ENCODE measurements around the gene SECISBP2L. TPM values are rescaled to one million over a fixed set of nuclear protein-coding genes. Genes with fewer than 3 reads are reported as not detected.
A peak's percentile ranks its signal among the peaks of the same experiment; 100 is the strongest.

The SECISBP2L gene
- total RNA-seq, 1 experiment from 2014 or later: 40.5 TPM

DNA sequence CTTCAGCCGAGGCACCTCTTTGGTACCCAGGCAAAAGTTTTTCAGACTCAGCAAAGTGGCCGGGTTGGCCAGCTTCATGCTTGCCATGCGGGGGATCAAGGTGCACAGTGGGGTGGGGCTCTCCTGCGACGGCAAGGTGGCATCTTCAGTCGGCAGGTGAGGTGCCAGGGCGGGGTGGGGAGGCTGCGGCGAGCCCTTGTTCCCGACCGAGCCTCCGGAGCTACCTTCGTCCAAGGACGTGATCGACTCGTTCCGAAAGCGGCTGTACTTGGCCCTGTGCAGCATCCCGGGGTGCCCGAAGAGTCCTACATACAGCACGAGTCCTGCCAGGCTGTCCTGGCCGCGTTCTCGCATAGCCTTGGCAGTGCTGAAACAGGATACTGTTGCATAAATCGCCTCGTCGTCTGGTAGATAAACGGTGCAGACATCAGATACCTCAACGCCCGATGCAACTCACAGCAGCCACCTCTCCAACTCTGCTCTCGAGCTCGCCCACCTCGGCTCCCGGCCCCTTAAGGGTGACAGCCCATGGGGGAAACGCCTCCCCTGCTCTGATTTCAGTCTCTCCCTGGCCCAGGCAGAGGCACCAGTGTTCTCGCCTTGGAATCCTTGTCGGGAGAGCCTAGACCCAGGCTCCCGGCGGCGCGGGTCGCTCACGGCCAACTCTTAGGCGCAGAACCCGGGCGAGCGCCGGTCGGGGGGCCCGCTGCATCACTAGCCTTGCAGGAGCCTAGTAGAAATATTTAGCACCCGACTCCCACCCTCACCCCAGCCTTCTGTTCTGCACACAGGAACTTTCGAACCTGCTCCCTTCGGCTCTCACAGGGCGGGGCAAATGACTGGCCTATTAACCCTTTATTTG is 83.4 kb downstream of the SECISBP2L start:
- no TSS peak for BruUV-seq (replicated peaks)
- Histone ChIP-seq H3K36me3 (ENCODE audit: control insufficient read depth, insufficient read depth, low read length) (no peaks in the 10 kb centered on the region), H3K27me3 (ENCODE audit: control insufficient read depth, insufficient read depth, low read length) (peaks cover 20% of the 10 kb centered on the region), H3K9me3 (ENCODE audit: control insufficient read depth, insufficient read depth, low read depth, low read length) (no peaks in the 10 kb centered on the region), H3K4me3 (ENCODE audit: low read depth in 2 of 2, low read length in 2 of 2) (peak overlapping the region; percentile 35 to 44), H3K4me1 (ENCODE audit: control insufficient read depth, insufficient read depth, low read length) (peaks cover 6% of the 10 kb centered on the region), H3K27ac (ENCODE audit: low read length) (no peak overlapping the region)
- no peak for TF ChIP-seq TCF7L2 (IDR thresholded peaks at IDR 0.05; ENCODE audit: low read depth, low read length)
- TF ChIP-seq, protein P1, sequence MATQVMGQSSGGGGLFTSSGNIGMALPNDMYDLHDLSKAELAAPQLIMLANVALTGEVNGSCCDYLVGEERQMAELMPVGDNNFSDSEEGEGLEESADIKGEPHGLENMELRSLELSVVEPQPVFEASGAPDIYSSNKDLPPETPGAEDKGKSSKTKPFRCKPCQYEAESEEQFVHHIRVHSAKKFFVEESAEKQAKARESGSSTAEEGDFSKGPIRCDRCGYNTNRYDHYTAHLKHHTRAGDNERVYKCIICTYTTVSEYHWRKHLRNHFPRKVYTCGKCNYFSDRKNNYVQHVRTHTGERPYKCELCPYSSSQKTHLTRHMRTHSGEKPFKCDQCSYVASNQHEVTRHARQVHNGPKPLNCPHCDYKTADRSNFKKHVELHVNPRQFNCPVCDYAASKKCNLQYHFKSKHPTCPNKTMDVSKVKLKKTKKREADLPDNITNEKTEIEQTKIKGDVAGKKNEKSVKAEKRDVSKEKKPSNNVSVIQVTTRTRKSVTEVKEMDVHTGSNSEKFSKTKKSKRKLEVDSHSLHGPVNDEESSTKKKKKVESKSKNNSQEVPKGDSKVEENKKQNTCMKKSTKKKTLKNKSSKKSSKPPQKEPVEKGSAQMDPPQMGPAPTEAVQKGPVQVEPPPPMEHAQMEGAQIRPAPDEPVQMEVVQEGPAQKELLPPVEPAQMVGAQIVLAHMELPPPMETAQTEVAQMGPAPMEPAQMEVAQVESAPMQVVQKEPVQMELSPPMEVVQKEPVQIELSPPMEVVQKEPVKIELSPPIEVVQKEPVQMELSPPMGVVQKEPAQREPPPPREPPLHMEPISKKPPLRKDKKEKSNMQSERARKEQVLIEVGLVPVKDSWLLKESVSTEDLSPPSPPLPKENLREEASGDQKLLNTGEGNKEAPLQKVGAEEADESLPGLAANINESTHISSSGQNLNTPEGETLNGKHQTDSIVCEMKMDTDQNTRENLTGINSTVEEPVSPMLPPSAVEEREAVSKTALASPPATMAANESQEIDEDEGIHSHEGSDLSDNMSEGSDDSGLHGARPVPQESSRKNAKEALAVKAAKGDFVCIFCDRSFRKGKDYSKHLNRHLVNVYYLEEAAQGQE (IDR thresholded peaks at IDR 0.05; ENCODE audit: insufficient read depth in 1 of 2, low read depth in 2 of 2, low read length in 1 of 2): no peak
- TF ChIP-seq, protein P2, sequence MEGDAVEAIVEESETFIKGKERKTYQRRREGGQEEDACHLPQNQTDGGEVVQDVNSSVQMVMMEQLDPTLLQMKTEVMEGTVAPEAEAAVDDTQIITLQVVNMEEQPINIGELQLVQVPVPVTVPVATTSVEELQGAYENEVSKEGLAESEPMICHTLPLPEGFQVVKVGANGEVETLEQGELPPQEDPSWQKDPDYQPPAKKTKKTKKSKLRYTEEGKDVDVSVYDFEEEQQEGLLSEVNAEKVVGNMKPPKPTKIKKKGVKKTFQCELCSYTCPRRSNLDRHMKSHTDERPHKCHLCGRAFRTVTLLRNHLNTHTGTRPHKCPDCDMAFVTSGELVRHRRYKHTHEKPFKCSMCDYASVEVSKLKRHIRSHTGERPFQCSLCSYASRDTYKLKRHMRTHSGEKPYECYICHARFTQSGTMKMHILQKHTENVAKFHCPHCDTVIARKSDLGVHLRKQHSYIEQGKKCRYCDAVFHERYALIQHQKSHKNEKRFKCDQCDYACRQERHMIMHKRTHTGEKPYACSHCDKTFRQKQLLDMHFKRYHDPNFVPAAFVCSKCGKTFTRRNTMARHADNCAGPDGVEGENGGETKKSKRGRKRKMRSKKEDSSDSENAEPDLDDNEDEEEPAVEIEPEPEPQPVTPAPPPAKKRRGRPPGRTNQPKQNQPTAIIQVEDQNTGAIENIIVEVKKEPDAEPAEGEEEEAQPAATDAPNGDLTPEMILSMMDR (IDR thresholded peaks at IDR 0.05): no peak
- TF ChIP-seq SIN3A (IDR thresholded peaks at IDR 0.05; ENCODE audit: borderline replicate concordance, insufficient read depth, low read depth, low read length): no peak
- TF ChIP-seq POLR2AphosphoS5 (IDR thresholded peaks at IDR 0.05; ENCODE audit: low read depth, low read length): no peak
- intact Hi-C loops (cut with micrococcal nuclease; ENCODE audit: unreplicated experiment) (no loop called here), in situ Hi-C loops (cut with HindIII; ENCODE audit: low pct_unique_long_range_greater_than_20kb, low sequenced_read_pairs) (no loop called here)
- peak; percentile 77 for ATAC-seq
- DNase-seq (ENCODE audit: low read depth, low spot score): no peak
- ChIA-PET POLR2A (no interaction called here), CTCF (interaction anchor here (1.5 to 3.1 kb wide), 3 partner anchors 12 to 101 kb away, joined by 4 to 12 read pairs (median 6); no protein-coding TSS in a partner anchor)

DNA sequence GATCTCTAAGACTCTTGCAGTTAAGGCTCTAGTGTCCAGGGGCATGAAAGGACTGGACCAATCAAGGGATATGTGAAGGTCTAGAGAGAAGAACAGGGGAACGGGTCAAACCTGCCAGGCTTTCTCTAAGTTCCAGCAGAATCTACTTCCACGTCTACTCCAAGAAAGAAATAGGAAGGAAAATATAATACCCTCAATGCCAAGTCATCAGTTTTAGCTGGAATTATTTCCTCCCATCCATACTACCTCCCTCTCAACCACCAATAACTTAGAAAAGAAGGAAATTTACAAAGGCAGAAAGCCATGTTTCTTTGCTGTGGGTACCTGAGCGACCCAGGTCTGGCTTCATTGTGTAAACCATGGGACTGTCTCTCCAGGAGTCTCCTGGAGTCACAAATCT is 90.3 kb downstream of the SECISBP2L start:
- H3K4me3 ChIP-seq (ENCODE audit: low read depth in 2 of 2, low read length in 2 of 2): no peak overlapping the region
- no TSS peak for BruUV-seq (replicated peaks)
- intact Hi-C loops (cut with micrococcal nuclease; ENCODE audit: unreplicated experiment) (no loop called here), in situ Hi-C loops (cut with HindIII; ENCODE audit: low pct_unique_long_range_greater_than_20kb, low sequenced_read_pairs) (no loop called here)
- H3K9me3 ChIP-seq (ENCODE audit: control insufficient read depth, insufficient read depth, low read depth, low read length): no peaks in the 10 kb centered on the region
- 0 out of 2 replicates have a peak, but pooled peaks cover 2% of the 10 kb centered on the region for H3K27me3 ChIP-seq (ENCODE audit: control insufficient read depth, insufficient read depth, low read length)
- ChIA-PET CTCF (interaction anchor here (0.6 kb wide), 1 partner anchor 528 kb away, joined by 3 read pairs; no protein-coding TSS in a partner anchor), POLR2A (no interaction called here)
- TF ChIP-seq POLR2AphosphoS5 (IDR thresholded peaks at IDR 0.05; ENCODE audit: low read depth, low read length): no peak
- no peak for TF ChIP-seq TCF7L2 (IDR thresholded peaks at IDR 0.05; ENCODE audit: low read depth, low read length)
- TF ChIP-seq, protein P1 (IDR thresholded peaks at IDR 0.05; ENCODE audit: insufficient read depth in 1 of 2, low read depth in 2 of 2, low read length in 1 of 2): no peak
- TF ChIP-seq, protein P2 (IDR thresholded peaks at IDR 0.05): no peak
- TF ChIP-seq SIN3A (IDR thresholded peaks at IDR 0.05; ENCODE audit: borderline replicate concordance, insufficient read depth, low read depth, low read length): no peak
- H3K4me1 ChIP-seq (ENCODE audit: control insufficient read depth, insufficient read depth, low read length): no peaks in the 10 kb centered on the region
- no peak for DNase-seq (ENCODE audit: low read depth, low spot score)
- no peak overlapping the region for H3K27ac ChIP-seq (ENCODE audit: low read length)
- no peak for ATAC-seq
- H3K36me3 ChIP-seq (ENCODE audit: control insufficient read depth, insufficient read depth, low read length): no peaks in the 10 kb centered on the region
